ENCODE measurements around the gene VAC14.
"Not testable (repeated sequence)": the region's sequence is repeated elsewhere in the genome, so short reads cannot be mapped to it uniquely, and the experiment has no call there.

Gene VAC14

DNA sequence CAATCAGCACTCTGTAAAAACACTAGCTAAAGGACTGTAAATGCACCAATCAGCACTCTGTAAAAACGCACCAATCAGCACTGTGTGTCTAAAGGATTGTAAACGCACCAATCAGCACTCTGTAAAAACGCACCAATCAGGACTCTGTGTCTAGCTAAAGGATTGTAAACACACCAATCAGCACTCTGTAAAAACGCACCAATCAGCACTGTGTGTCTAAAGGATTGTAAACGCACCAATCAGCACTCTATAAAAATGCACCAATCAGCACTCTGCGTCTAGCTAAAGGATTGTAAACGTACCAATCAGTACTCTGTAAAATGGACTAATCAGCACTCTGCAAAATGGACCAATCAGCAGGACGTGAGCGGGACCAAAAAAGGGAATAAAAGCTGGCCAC, 58.0 kb downstream of the VAC14 start:
- not testable (repeated sequence) for DNase-seq (ENCODE audit: low read depth)

DNA sequence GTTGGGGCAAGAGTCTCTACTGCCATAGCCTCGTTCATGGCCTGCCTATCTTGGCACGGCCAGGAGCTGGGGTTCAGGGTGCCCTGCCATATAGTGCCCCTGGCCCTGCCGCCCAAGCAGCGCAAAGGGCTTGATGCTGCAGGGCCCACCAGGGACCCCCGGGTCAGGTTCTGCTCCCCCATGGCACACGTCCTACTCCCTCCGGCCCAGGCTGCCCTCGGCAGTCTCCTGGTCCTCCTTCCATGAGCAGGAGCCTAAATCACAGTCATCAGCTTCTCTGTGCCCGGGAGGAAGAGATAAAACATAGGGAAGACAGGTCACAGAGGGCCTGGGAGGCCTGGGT, 59.2 kb downstream of the VAC14 start:
- no peak for DNase-seq (ENCODE audit: low read depth)

DNA sequence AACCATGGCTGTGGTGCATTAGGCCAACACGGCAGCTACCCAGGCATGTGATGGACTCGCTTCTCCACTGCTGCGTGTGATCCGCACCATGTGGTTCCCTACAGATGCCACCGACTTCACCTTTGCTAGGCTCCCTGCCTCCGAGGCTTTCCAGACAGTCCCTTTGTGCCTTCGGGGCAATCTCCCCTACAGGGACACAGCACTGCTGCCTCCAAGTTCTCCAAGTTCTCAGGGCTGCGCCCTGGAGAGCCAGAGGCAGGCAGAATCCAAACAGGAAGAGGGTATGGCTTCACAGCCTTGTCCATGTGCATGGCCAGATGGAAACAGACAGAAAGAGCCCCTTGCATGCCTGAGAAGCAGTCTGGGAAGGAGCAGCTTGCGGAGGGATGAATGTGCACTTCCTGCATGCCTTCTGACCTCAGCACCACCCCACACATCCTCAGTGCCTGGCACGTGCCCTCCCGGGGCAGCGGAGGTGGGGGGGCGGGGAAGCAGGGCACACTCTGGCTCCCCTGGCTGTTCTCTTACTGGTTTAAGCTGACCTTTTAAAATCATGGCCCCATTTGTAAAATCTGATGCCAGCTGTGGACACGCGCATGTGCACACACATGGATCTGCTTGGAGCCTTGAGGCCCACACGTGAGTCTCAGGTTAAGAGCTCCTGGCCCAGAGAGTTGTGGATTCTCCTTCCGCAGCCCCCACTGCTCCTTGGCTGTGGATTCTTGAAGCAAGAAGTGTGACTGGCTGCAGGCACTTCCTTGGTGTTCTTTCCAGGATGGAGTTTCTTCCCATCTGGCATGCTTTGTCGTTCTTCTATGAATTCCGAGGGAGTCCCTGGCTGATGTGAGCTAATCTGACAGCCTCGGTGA, 59.8 kb downstream of the VAC14 start:
- DNase-seq (ENCODE audit: low read depth), result no peak

DNA sequence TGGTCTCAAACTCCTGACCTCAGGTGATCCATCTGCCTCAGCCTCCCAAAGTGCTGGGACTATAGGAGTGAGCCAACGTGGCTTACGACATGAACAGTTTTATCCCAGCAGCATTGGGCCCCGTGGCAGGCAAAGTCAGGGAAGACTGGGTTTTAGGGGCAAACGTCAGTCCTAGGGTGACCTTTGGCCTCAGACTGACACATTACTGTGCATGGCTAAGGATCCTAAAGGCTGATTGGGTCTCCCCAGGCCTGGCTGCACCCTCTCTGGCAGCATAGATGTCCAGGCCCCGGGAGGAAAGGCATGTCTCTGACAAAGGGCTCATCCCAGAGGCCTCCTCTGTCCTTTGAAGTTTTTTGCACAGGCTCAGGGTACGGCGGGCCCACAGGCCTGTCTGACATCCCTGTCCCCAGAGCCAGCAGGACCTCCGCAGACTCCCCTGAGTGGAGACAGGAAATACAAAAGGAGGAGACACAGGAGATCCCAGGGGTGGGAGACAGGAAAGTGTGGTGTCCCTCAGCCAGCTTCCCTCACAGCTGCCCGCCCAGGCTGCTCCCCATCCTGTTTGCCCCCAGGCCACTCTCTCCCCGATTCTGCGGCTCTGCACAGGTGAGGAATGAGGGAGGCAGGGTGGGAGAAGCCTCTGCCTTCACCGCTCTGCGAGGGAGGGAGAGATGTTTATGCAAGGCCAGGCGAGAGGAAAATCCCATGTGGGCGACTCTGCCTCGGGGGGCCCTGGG, 60.6 kb downstream of the VAC14 start:
- no peak for DNase-seq (ENCODE audit: low read depth)

DNA sequence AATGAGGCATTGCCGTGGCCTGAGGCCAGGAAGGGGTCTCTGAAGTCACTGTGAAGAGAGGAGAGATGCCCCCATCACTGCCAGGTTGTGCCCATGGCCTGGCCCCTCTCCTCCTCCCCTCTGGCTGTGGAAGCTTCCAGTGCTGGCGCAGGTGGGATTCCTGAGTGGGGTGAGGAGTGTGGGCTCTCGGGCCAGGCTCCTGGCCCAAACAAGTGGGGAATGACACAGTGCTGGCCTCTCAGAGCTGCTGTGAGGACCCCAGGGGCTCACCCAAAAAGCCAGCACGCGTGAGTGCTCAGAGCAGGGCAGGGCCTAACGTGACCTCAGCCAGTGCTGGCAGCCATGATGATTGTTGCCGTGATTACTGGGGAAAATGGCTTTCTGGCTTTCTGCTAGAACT, 61.6 kb downstream of the VAC14 start:
- DNase-seq (ENCODE audit: low read depth), result no peak

- DNase-seq (ENCODE audit: low read depth), result peak; percentile 49
These were observed 62.6 kb downstream of the VAC14 start for GRCh38 chr16:70738083-70738977.

- DNase-seq (ENCODE audit: low read depth), result no peak
These were observed 63.4 kb downstream of the VAC14 start for GRCh38 chr16:70737377-70738082.

DNA sequence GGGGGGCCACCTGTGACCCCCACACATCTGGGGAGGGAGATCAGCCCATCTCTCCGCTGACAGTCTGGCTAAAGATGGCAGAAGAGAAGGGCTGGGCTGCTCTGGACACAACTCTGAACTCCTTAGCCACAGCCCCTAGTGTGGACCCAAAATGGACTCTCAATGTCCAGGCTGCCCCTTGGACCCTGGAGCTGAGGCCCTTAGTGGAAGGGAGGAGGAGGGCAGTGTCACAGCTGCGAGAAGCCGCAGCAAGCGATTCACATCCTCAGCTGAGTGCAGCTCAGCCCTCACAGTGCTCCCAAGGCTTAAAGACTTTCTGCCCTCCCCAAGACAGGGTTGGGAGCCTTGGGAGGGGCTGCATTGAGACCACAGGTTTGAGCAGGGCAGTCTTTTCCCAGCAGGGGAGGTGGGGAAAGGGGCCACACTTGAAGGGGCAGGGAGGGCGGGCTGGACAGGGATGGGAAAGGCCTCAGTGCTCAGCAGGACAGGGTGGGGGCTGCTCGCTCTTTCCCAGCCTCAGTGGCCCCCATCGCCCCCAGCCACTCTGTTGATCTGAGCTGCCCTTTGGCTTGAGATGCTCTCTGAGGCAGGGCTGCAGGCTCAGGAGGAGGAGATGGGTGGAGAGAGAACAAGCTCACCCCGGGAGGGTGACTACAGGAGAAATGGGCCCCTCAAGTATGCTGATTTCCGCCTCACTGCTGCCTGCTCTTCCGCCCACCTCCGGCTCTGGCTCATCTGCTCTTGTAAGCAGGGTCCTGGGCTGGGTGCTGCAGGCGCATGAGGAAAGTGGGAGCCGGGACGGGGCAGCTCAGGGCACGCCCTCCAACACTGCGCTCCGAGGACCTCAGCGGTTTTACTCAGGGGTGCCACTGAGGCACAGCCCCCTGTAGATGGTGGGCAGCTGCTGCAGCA, 64.2 kb downstream of the VAC14 start:
- no peak for DNase-seq (ENCODE audit: low read depth)

GRCh38 chr16:70735141-70735979, 65.6 kb downstream of the VAC14 start:
- DNase-seq (ENCODE audit: low read depth), result no peak

GRCh38 chr16:70734522-70735095, 66.3 kb downstream of the VAC14 start:
- no peak for DNase-seq (ENCODE audit: low read depth)

- DNase-seq (ENCODE audit: low read depth), result no peak
These were observed 70.0 kb downstream of the VAC14 start for GRCh38 chr16:70730944-70731343.

DNA sequence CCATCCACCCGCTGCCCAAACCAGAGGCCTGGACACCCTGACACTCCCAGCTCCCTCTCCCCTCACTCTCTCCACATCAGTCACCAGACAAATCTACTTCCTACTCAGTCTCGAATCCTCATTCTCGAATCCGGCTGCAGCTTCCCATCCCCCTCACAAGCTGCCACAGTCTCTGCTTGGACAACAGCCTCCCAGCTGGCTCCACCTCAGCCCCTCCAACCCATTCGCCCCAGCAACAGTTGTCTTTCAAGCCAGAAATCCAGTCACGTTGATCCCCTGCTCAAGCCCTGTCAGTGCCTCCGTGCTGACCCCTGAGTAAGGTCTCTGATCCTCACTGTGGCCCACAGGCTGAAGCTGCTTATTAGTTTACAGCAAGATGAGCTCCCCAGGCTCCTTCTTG, 70.9 kb downstream of the VAC14 start:
- no peak for DNase-seq (ENCODE audit: low read depth)

DNA sequence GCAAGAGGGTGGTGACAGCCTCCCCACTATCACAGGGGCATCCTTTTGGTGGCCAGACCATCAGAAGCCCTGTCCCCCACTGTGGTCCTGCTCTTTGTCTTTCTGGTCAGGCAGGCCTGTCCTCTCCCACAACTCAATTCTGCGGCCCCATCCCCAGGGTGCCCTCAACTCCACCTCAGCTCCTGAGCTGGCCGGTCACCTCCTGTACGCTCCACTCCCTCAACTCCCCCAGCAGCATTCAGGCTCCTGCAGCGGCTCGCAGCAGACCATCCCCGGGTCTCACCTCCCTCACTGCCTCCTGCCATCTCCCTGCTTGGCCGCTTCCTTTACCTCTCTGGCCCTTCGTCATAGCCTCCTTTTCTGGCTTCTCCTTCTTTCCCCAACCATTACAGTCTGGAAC, 71.7 kb downstream of the VAC14 start:
- DNase-seq (ENCODE audit: low read depth), result no peak

- no peak for DNase-seq (ENCODE audit: low read depth)
These were observed 72.8 kb downstream of the VAC14 start for GRCh38 chr16:70728150-70728549.

DNA sequence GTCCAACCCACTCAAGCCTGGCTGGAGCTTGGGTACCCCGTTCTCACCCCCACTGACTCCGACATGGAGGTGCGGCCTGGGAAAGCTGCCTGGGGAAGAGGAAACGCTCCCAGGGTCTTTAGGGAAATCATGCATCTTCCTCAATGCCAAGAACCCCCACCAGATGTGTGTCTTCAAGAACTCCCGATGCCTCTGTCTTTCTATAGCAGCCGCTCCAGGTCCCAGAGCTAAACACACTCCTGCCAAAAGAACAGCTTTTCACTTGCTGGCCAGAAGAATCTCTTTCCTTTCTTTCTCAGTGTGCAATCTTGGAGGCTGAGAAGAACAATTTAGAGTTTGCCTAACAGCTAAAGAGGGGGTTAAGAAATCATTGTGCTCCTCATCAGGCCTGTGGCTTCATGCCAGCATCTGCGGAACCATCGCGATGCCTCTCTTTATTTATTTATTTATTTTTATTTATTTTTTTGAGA, 74.0 kb downstream of the VAC14 start:
- DNase-seq (ENCODE audit: low read depth), result no peak

DNA sequence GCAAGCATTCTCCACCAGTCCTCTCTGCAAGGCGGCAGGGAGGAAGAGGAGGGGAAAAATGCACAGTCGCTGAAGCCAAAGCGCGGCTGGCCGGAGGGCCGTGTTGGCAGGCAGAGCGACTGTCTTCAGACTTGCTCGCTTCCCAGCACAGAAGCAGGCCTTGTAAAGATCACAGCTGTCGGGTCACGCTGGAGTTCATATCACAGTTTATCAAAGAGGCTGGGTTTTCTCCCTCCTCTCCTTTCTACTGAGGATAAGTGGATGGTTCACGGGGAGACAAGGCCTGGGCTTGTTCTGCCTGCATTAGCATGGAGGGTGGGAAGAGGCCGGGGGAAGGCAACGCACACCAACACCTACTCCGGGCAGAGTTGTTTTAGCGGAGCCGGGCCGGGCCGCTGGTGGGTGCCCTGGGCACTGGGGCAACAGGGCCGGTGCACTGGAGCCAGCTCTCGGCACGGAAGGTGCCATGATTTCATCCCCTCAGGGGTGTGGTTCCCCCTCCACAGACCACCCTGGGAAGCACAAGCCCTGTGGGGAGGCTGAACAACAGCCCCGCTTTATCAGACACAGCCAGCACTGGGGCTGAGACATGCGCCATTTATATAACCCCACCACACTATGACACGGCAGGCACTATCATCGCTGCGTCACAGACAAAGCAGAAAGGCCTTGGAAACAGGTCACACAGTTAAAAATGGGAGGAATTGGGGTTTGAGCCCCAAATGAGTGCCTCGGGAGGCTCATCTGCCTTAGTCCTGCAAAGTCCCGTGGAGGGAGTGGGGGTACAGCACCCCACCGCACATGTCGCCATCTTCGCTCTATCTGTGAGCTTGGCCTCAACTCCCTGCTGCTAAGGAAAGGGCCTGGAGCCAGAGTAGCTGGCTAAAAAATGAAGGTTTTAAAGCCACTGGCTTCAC, 74.8 kb downstream of the VAC14 start:
- DNase-seq (ENCODE audit: low read depth), result no peak

DNA sequence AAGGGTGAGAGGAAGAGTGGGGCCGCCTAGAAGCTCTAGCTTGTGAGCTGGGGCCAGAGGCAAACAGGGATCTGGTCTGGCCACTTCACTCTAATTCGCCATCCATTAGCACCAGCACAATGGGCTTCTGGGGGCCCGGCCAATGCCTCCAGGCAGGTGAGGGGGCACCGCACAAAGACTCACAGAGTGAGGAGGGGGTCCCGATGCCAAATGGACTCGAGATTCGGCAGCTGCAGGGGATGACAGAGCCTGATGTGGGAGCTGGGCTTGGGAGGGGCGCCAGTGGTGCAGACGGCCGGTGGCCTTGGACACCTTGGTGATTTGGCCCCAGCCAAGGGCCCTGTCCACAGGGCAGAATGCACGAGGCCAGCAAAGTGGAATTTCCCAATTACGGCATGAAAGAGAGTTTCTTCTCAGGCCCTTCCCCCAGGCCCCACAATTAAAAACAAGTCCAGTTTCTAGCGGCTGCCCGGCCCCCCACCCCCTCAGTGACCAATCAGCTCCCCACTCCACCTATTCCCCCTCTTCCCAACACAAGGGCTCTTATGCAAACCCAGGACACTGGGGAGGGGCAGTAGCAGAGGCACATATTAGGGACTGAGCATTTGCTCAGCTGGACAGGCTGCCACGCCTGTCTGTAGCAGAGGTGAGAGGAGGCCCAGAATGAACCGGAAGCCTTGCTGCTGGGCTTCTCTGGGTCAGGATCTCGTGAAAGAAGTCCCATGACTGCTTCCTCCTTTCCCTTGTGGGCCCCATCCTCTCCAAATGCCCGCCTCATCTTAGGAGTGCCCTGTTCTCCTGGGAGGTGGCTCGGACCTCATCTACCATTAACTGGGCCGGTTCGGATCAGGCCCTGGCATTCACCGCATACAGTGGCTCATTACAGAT, 75.7 kb downstream of the VAC14 start:
- DNase-seq (ENCODE audit: low read depth), result no peak

Data from CMK (cell line).